OCI-LY7 (cell line): ENCODE results near the gene BMERB1. TPM values are rescaled to one million over a fixed set of nuclear protein-coding genes. Genes with fewer than 3 reads are reported as not detected.

Experiments
- BruUV-seq: library from RNA; stranded (reverse); fragments of 400-500 nt; replicated peaks from 2 replicates; lab custom pipeline; 2021; lab: Mats Ljungman, UMichigan
- CTCF ChIA-PET: fragments of 300-600 bp; sonication (Branson Sonifier 250); formaldehyde crosslinking; loops from one replicate; lab custom pipeline; 2022; ENCODE audit warnings: antibody characterized with exemption; ENCODE audit not compliant: unreplicated experiment; lab: Charles Lee
- POLR2A ChIA-PET: fragments of 300-600 bp; sonication (Branson Sonifier 250); formaldehyde crosslinking; loops from one replicate; lab custom pipeline; 2022; ENCODE audit warnings: antibody characterized with exemption; lab: Charles Lee
- DNase-seq: peaks from one replicate; pipeline ENCODE4 v3.0.0-alpha.2; 2015; ENCODE audit warnings: low spot score
- H2AFZ ChIP-seq: fragments of 200-600 bp; sonication (generic), shearing (Covaris generic); 2 replicates; pipeline ENCODE4 v1.6.1; 2014; ENCODE audit warnings: mild to moderate bottlenecking, antibody characterized with exemption, low read length, moderate library complexity
- H3K27ac ChIP-seq: fragments of 200-600 bp; sonication (generic); 2 replicates; pipeline ENCODE4 v1.5.1; 2014; ENCODE audit warnings: mixed run types, low read depth, mild to moderate bottlenecking, moderate library complexity, low read length, inconsistent platforms; ENCODE audit not compliant: poor library complexity, severe bottlenecking
- H3K36me3 ChIP-seq: fragments of 200-600 bp; sonication (generic); 2 replicates; pipeline ENCODE4 v1.6.1; 2014; ENCODE audit warnings: mild to moderate bottlenecking, antibody characterized with exemption, low read length, moderate library complexity, mixed read lengths; ENCODE audit not compliant: insufficient read depth
- H3K4me1 ChIP-seq: fragments of 200-600 bp; sonication (generic); 2 replicates; pipeline ENCODE4 v1.5.1; 2014; ENCODE audit warnings: mild to moderate bottlenecking, low read length; ENCODE audit not compliant: insufficient read depth, poor library complexity, severe bottlenecking
- H3K4me2 ChIP-seq: fragments of 200-600 bp; sonication (generic); 2 replicates; pipeline ENCODE4 v1.6.1; 2014; ENCODE audit warnings: mild to moderate bottlenecking, low read length
- H3K4me3 ChIP-seq: fragments of 200-600 bp; sonication (generic); 2 replicates; pipeline ENCODE4 v1.5.1; 2014; ENCODE audit warnings: mild to moderate bottlenecking, low read depth, low read length; ENCODE audit not compliant: poor library complexity, severe bottlenecking
- H3K79me2 ChIP-seq: fragments of 200-600 bp; sonication (generic); 2 replicates; pipeline ENCODE4 v1.6.1; 2016; ENCODE audit warnings: low read depth, mild to moderate bottlenecking, low read length, moderate library complexity, mixed read lengths; ENCODE audit not compliant: insufficient read depth
- H3K9me2 ChIP-seq: fragments of 200-600 bp; sonication (generic); 2 replicates; pipeline ENCODE4 v1.6.1; 2016; ENCODE audit warnings: mild to moderate bottlenecking, low read length, mixed read lengths; ENCODE audit not compliant: insufficient read depth
- H3K9me3 ChIP-seq: fragments of 200-600 bp; sonication (generic); 2 replicates; pipeline ENCODE4 v1.6.1; 2014; ENCODE audit warnings: mild to moderate bottlenecking, mixed run types, low read length, mixed read lengths
- H4K20me1 ChIP-seq: fragments of 200-600 bp; sonication (generic); 2 replicates; pipeline ENCODE4 v1.6.1; 2014; ENCODE audit warnings: mild to moderate bottlenecking, antibody characterized with exemption, low read length, moderate library complexity, mixed read lengths; ENCODE audit not compliant: insufficient read depth
- EZH2phosphoT487 ChIP-seq: fragments of 200-600 bp; sonication (generic); IDR thresholded peaks from 2 replicates; pipeline ENCODE4 v1.6.1; 2018; ENCODE audit warnings: low read depth, borderline replicate concordance, mild to moderate bottlenecking, mixed run types, antibody characterized with exemption, low read length, moderate library complexity, mixed read lengths
- intact Hi-C: fragments of 100-400 bp; cut with micrococcal nuclease; formaldehyde crosslinking; loops from one replicate; pipeline ENCODE4 v1.10.0; 2022; ENCODE audit not compliant: unreplicated experiment
- total RNA-seq, 2 experiments: library from RNA; depleted of rRNA in 1 of 2; stranded (reverse); fragments of >200 nt in 1 of 2; shearing (Covaris generic) in 1 of 2; gene quantifications; 2 replicates each; pipeline ENCODE4 v1.2.3, GENCODE V29; 2014 to 2022
- TF ChIP-seq, protein P1 (sequence below): fragments of 200-600 bp; sonication (generic); conservative IDR thresholded peaks from 2 replicates; pipeline ENCODE4 v1.5.1; 2014; ENCODE audit warnings: mild to moderate bottlenecking, antibody characterized with exemption, low read length, moderate library complexity, mixed read lengths

Gene BMERB1
- total RNA-seq, 2 experiments from 2014 or later, result not detected

DNA sequence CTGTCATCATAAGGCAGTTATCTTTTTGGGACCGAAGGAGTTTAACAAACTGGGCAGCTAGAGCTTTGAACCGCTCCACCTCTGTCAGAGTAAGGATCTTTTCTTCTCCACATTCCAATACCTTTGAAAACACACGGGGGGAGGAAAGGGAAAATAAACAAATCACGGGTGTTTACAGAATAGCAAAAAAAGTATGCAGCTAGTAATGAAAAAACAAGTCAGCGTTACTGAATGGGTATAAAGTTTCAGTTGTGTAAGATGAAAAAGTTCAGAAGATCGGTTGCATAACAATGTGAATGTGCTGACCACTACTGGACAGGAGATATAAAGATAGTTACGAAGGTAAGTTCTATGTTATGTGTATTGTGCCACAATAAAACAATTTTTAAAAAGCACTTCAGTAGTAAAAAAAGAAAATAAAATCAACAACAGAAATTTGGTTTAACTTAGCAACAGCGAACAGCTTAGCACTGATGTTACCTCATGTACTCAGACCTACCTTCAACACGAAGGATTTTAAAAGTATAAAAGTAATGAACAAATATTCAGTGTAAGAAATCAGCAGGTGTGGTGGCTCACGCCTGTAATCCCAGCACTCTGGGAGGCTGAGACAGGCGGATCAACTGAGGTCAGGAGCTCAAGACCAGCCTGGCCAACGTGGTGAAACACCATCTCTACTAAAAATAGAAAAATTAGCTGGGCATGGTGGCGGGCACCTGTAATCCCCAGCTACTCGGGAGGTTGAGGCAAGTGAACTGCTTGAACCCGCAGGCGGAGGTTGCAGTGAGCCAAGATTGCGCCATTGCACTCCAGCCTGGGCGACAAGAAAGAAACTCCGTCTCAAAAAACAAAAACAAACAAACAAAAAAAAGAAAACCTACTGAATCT is 174.3 kb downstream of the BMERB1 start:
- TF ChIP-seq, protein P1, sequence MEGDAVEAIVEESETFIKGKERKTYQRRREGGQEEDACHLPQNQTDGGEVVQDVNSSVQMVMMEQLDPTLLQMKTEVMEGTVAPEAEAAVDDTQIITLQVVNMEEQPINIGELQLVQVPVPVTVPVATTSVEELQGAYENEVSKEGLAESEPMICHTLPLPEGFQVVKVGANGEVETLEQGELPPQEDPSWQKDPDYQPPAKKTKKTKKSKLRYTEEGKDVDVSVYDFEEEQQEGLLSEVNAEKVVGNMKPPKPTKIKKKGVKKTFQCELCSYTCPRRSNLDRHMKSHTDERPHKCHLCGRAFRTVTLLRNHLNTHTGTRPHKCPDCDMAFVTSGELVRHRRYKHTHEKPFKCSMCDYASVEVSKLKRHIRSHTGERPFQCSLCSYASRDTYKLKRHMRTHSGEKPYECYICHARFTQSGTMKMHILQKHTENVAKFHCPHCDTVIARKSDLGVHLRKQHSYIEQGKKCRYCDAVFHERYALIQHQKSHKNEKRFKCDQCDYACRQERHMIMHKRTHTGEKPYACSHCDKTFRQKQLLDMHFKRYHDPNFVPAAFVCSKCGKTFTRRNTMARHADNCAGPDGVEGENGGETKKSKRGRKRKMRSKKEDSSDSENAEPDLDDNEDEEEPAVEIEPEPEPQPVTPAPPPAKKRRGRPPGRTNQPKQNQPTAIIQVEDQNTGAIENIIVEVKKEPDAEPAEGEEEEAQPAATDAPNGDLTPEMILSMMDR, result no peak
- no peak for TF ChIP-seq EZH2phosphoT487
- Histone ChIP-seq H3K36me3 (peaks cover 95% of the 10 kb centered on the region), H3K9me2 (no peaks in the 10 kb centered on the region), H3K4me2 (no peak overlapping the region), H3K9me3 (no peaks in the 10 kb centered on the region), H4K20me1 (no peaks in the 10 kb centered on the region), H3K27ac (no peak overlapping the region), H2AFZ (no peak overlapping the region), H3K79me2 (no peaks in the 10 kb centered on the region), H3K4me3 (no peak overlapping the region), H3K4me1 (no peaks in the 10 kb centered on the region)
- ChIA-PET POLR2A (no interaction called here), CTCF (no interaction called here)
- no TSS peak for BruUV-seq
- intact Hi-C loops, result no loop called here
- no peak for DNase-seq

DNA sequence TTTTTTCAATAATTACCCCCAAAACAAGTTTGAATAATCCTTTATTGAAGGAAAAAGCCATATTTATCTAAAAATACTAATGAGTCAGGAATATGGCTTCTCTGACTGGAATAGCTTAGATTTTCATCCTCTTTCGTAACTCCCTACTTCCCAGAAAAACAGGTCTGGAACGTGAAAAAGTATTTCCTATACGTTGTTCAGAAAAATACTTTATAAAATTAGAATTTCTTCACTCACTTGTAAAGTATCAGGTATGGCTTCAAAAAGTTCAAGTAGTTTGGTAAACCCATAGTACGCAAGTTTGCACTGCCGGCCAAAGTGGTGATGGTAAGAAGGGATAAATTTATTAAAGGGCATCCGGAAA is 174.9 kb downstream of the BMERB1 start:
- Histone ChIP-seq H3K9me2 (no peaks in the 10 kb centered on the region), H3K4me2 (no peak overlapping the region), H3K36me3 (peaks cover 92% of the 10 kb centered on the region), H3K9me3 (no peaks in the 10 kb centered on the region), H4K20me1 (no peaks in the 10 kb centered on the region), H3K4me3 (no peak overlapping the region), H3K79me2 (no peaks in the 10 kb centered on the region), H2AFZ (no peak overlapping the region), H3K4me1 (no peaks in the 10 kb centered on the region), H3K27ac (no peak overlapping the region)
- no TSS peak for BruUV-seq
- intact Hi-C loops, result no loop called here
- ChIA-PET CTCF (no interaction called here), POLR2A (no interaction called here)
- no peak for DNase-seq
- TF ChIP-seq EZH2phosphoT487, result no peak
- TF ChIP-seq, protein P1, result no peak

DNA sequence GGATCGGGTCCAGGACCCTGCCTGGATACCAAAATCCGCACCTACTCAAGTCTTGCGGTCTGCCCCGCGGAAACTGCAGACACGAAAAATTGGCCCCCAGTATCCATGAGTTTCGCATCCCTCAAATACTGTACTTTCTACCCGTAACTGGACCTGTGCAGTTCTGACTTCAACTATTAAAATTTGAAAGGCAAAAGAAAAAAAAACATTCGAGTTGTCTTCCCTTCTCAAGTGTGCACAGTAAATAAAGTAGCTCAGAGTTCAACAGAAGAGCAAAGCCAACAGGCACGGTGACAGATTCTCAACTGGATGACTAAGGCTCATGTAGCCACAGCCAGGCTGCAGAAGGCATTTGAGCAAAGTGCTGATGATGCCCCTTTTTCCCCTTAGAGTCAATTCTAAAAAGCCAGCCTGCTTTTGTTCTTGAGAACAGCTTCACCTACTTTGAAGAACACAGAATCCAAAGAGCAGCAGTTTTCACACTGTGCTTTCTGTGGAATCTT is 176.0 kb downstream of the BMERB1 start:
- POLR2A ChIA-PET, result no interaction called here
- H4K20me1 ChIP-seq, result no peaks in the 10 kb centered on the region
- H3K9me2 ChIP-seq, result no peaks in the 10 kb centered on the region
- no peak for DNase-seq
- intact Hi-C loops, result no loop called here
- H2AFZ ChIP-seq, result no peak overlapping the region
- H3K4me2 ChIP-seq, result no peak overlapping the region
- H3K9me3 ChIP-seq, result no peaks in the 10 kb centered on the region
- H3K4me3 ChIP-seq, result no peak overlapping the region
- no peaks in the 10 kb centered on the region for H3K79me2 ChIP-seq
- H3K27ac ChIP-seq, result no peak overlapping the region
- BruUV-seq, result no TSS peak
- CTCF ChIA-PET, result no interaction called here
- H3K36me3 ChIP-seq, result peaks cover 86% of the 10 kb centered on the region
- no peaks in the 10 kb centered on the region for H3K4me1 ChIP-seq
- TF ChIP-seq, protein P1, result no peak
- TF ChIP-seq EZH2phosphoT487, result no peak
